ENCODE data around the gene FBXO17.

DNA sequence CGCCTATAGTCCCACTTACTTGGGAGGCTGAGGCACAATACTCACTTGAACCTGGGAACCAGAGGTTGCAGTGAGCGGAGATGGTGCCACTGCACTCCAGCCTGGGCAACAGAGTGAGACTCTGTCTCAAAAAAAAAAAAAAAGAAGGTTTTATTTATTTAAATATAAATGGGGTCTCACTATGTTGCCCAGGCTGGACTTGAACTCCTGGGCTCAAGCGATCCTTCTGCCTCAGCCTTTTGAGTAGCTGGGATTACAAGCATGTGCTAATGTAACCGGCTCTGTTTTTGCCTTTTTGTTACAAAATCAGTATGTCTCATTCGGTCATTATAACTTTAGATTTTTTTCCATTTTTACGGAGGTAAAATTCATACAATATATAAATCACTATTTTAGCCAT lies 32.6 kb upstream of the FBXO17 start:
- TF ChIP-seq, protein P1, sequence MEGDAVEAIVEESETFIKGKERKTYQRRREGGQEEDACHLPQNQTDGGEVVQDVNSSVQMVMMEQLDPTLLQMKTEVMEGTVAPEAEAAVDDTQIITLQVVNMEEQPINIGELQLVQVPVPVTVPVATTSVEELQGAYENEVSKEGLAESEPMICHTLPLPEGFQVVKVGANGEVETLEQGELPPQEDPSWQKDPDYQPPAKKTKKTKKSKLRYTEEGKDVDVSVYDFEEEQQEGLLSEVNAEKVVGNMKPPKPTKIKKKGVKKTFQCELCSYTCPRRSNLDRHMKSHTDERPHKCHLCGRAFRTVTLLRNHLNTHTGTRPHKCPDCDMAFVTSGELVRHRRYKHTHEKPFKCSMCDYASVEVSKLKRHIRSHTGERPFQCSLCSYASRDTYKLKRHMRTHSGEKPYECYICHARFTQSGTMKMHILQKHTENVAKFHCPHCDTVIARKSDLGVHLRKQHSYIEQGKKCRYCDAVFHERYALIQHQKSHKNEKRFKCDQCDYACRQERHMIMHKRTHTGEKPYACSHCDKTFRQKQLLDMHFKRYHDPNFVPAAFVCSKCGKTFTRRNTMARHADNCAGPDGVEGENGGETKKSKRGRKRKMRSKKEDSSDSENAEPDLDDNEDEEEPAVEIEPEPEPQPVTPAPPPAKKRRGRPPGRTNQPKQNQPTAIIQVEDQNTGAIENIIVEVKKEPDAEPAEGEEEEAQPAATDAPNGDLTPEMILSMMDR (IDR thresholded peaks at IDR 0.05; ENCODE audit: low read length): no peak
- no peak for TF ChIP-seq EZH2 (IDR thresholded peaks at IDR 0.05; ENCODE audit: borderline replicate concordance, low read length)

Data from OCI-LY1 (cell line).